Fibroblast of villous mesenchyme (primary cell): Measurements from ENCODE around the gene CTRB2. TPM values are rescaled to one million over a fixed set of nuclear protein-coding genes. Genes with fewer than 3 reads are reported as not detected.

Experiments used
- DNase-seq: peaks from one replicate; pipeline ENCODE4 v3.0.0-alpha.2; 2010; ENCODE audit warnings: low read depth
- H3K4me3 ChIP-seq: 2 replicates; pipeline ENCODE4 v1.5.1; 2011; ENCODE audit warnings: low read depth, mild to moderate bottlenecking, low read length
- total RNA-seq: library from RNA; depleted of rRNA; stranded (reverse); fragments of >200 nt; gene quantifications from 2 replicates; pipeline ENCODE4 v1.2.3, GENCODE V29; 2012
- TF ChIP-seq, protein P1 (sequence below): IDR thresholded peaks from 2 replicates; pipeline ENCODE4 v1.5.1; 2012; ENCODE audit warnings: low read depth, mild to moderate bottlenecking, low read length; ENCODE audit not compliant: insufficient read depth

Gene CTRB2
- total RNA-seq, 1 donor: not detected

DNA sequence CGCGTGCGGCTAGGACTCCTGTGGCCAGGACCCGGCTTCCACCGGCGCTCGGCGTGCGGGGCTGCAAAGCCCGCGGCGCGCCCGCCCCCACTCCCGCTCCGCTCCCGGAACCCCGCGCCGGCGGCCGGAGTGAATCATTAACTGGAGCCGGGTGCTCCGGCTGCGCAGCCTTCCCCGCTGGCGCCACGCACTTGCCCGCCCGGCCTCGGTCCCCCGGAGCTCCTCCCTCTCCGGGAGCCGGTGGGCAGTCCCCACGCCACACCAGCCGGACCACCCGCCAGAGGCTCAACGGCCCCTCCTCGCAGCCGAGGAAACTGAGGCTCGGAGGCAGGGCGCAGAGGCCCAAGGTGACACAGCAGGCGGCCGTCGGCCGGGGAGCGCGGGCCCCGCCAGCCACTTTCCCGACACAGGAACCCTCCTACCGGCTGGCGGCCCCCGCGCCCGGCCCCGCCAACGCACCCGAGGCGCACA, 43.9 kb upstream of the CTRB2 start:
- peak overlapping the region; percentile 85 for H3K4me3 ChIP-seq
- no peak for DNase-seq
- TF ChIP-seq, protein P1, sequence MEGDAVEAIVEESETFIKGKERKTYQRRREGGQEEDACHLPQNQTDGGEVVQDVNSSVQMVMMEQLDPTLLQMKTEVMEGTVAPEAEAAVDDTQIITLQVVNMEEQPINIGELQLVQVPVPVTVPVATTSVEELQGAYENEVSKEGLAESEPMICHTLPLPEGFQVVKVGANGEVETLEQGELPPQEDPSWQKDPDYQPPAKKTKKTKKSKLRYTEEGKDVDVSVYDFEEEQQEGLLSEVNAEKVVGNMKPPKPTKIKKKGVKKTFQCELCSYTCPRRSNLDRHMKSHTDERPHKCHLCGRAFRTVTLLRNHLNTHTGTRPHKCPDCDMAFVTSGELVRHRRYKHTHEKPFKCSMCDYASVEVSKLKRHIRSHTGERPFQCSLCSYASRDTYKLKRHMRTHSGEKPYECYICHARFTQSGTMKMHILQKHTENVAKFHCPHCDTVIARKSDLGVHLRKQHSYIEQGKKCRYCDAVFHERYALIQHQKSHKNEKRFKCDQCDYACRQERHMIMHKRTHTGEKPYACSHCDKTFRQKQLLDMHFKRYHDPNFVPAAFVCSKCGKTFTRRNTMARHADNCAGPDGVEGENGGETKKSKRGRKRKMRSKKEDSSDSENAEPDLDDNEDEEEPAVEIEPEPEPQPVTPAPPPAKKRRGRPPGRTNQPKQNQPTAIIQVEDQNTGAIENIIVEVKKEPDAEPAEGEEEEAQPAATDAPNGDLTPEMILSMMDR: no peak

DNA sequence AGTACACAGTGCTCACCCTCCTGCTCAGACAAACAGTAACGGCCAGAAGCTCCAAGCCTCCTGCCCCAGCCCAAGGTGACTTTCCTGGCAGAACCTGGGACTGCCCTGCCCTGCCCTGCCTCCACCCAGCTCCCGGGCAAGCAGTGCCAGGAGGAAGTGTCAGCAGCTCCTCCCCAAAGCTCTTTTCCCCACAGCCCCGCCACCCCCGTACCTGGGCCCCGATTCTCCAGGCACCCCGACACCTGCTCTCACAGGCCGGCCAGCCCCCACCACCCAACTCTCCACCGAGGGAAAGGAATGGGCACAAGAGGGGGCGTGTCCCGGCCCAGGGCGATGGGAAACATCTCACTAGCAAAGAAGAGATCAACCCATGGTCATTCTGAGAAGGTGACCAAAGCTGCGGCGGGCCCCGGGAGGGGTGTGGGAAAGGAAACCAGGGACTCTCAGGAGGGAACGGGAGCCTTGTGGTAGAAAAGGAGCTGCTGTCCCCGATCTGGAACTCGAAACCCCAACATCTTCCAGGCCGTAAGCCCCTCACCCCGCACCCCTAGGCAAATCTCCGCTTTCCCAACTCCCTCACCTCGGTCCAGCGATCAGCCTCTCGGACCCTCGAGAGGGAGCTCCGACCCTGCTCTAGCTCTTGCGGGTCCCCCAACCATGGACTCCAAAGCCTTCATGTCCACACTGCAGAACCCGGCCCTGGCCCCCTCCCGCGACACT, 43.3 kb upstream of the CTRB2 start:
- TF ChIP-seq, protein P1: no peak
- peak overlapping the region; percentile 85 for H3K4me3 ChIP-seq
- no peak for DNase-seq

DNA sequence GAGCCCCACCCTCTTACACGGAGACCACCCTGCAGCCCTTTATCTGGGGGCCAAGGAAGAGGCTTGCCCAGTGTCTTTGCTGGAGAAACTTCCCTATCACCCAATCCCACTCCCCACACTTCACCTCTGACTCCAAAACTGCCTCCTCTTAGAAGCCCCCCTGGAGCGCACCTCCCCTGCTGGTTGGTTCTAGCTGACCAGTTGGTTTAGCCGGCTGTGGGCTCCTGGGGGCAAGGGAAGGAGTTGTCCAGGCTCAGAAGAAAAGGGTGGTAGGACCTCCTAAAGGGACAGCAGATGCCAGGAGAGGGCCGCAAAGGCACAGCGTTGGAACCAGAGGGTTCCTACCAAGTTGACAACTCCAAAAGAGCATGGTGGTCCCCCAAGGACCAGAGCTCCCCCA, 42.5 kb upstream of the CTRB2 start:
- no peak for DNase-seq
- TF ChIP-seq, protein P1: no peak
- peak overlapping the region; percentile 85 for H3K4me3 ChIP-seq

DNA sequence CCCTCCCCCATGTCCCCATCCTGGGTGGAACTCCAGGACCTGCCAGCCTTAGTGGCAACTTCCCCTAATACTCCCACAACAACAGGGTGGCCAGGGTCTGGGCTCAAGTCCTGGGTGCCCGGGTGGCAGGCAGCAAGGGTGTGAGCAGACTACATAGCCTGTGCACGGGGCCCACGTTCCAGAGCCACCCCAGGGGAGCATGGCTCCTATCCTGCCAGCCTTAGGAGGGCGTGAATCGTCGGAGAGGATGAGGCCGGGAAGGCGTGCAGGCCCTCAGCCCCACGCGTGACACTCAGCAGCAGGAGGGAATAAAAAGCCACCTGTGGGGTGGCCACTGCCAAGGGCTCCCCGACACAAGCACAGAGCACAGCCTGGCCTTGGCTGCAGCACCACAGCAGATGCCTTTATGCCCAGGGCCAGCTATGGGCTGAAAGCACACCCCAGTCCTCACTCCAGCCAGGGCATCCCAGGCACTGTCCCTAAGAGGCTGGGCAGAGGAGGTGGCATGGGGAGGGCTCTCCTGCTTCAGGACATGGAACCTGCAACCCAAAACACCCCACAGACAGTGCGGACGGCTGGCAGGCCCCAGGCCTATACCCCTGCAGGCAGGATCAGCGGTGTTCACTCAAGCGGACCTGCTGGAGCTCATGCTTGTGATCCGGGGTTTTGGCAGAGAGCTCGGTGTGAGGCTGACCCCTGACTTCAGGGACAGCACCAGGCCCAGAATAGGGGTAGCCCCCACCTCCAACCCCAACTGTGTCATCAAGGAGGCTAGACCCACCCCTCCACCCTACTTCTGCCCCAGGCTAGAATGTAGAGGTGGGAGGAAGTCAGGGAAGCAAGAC, 41.8 kb upstream of the CTRB2 start:
- no peak for DNase-seq
- TF ChIP-seq, protein P1: no peak
- H3K4me3 ChIP-seq: peak overlapping the region; percentile 85

DNA sequence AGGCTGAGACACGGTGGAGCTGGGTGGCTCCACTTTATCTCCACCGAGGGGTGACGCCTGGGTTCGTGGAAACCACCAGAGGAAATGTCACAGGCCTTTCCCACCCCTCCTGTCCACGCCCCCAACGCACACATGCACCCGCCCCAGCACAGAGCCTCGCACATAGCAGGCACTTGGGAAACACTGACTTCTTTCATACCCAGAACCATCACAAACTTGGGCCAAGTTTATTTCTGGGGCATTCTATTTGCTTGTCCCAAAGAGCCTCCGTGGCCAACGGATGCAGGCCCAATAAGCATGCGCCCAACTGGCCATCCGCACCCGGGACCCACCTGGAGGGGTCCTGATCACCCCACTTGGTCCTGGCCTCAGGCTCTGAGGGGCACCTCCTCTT, 41.2 kb upstream of the CTRB2 start:
- DNase-seq: peak; percentile 67
- TF ChIP-seq, protein P1: no peak
- peak overlapping the region; percentile 85 for H3K4me3 ChIP-seq

DNA sequence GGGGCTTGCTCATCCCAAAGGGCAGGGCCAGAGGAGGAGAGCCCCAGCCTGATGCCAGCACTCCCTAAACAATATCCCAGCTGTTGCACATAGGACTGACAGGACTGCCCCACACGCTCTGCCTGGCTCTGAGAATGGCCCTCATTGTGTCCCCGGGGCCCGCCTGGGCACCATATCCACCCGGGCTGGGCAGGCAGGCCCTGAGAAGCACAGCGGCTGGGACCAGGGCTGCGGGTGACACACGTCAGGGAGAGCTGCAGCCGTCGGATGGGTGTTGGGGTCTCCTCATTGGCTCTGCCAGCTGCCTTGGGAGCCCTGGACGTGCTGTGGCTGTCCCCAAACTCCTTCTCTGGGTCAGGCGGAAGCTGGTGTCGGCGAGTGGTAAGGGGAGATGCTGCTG, 40.3 kb upstream of the CTRB2 start:
- no peak for DNase-seq
- H3K4me3 ChIP-seq: no peak overlapping the region
- TF ChIP-seq, protein P1: no peak
